IMR-90 (cell line): Measurements from ENCODE around the gene RUFY1. TPM values are rescaled to one million over a fixed set of nuclear protein-coding genes. Genes with fewer than 3 reads are reported as not detected.

Experiments
- BHLHE40 ChIP-seq: fragments of 150-350 bp; IDR thresholded peaks from 2 replicates; pipeline ENCODE4 v1.6.1; 2016; ENCODE audit warnings: mild to moderate bottlenecking, low read depth, low read length
- polyA plus RNA-seq, 3 experiments: library from polyadenylated mRNA; depleted of rRNA; stranded (reverse); fragments of >200 nt; gene quantifications; 2 replicates each; pipeline ENCODE4 v1.2.3, GENCODE V29; 2012; ENCODE audit warnings: low replicate concordance in 1 of 3
- total RNA-seq: library from RNA; depleted of rRNA; stranded (reverse); fragments of >200 nt; gene quantifications from 2 replicates; pipeline ENCODE4 v1.2.3, GENCODE V29; 2012
- TF ChIP-seq, protein P1 (sequence below): conservative IDR thresholded peaks from 2 replicates; pipeline ENCODE4 v1.5.1; 2012; ENCODE audit warnings: mild to moderate bottlenecking, low read depth, low read length, improper control_type of control experiment

Gene RUFY1
- total and polyA plus RNA-seq, 2 of the 4 experiments (the other 2 are of a cell fraction) = 19.5 to 21.8 TPM

- TF ChIP-seq, protein P1, sequence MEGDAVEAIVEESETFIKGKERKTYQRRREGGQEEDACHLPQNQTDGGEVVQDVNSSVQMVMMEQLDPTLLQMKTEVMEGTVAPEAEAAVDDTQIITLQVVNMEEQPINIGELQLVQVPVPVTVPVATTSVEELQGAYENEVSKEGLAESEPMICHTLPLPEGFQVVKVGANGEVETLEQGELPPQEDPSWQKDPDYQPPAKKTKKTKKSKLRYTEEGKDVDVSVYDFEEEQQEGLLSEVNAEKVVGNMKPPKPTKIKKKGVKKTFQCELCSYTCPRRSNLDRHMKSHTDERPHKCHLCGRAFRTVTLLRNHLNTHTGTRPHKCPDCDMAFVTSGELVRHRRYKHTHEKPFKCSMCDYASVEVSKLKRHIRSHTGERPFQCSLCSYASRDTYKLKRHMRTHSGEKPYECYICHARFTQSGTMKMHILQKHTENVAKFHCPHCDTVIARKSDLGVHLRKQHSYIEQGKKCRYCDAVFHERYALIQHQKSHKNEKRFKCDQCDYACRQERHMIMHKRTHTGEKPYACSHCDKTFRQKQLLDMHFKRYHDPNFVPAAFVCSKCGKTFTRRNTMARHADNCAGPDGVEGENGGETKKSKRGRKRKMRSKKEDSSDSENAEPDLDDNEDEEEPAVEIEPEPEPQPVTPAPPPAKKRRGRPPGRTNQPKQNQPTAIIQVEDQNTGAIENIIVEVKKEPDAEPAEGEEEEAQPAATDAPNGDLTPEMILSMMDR = 0 out of 2 replicates have a peak, but pooled peaks have one; percentile 6
- peak; percentile 31; the same call in 1 of the 2 replicates for TF ChIP-seq BHLHE40
Measured at GRCh38 chr5:179623003-179623905, 72.9 kb downstream of the RUFY1 start, which contains the start of gene HNRNPH1 (continued).
